ENCODE results near the gene CRAMP1. TPM values are rescaled to one million over a fixed set of nuclear protein-coding genes. Genes with fewer than 3 reads are reported as not detected.
"Not testable (repeated sequence)": the region's sequence is repeated elsewhere in the genome, so short reads cannot be mapped to it uniquely, and the experiment has no call there.

The CRAMP1 gene
- polyA plus RNA-seq, 5 donors = 19.7 to 27.7 (median 24.5) TPM

GRCh38 chr16:1712791-1713261 lies 100.7 kb downstream of the CRAMP1 start:
- no peak for DNase-seq

- DNase-seq = no peak
These were observed 101.2 kb downstream of the CRAMP1 start for GRCh38 chr16:1713331-1713730.

- DNase-seq = no peak
These were observed 101.8 kb downstream of the CRAMP1 start for GRCh38 chr16:1713933-1714332.

GRCh38 chr16:1715220-1715619 lies 103.1 kb downstream of the CRAMP1 start:
- no peak for DNase-seq

GRCh38 chr16:1718236-1718635 lies 106.1 kb downstream of the CRAMP1 start:
- DNase-seq = not testable (repeated sequence)

- DNase-seq = not testable (repeated sequence)
These were observed 107.5 kb downstream of the CRAMP1 start for GRCh38 chr16:1719559-1720229.

GRCh38 chr16:1721372-1721771 lies 109.2 kb downstream of the CRAMP1 start:
- no peak for DNase-seq

GRCh38 chr16:1723450-1724147 lies 111.4 kb downstream of the CRAMP1 start:
- no peak for DNase-seq

- no peak for DNase-seq
These were observed 112.3 kb downstream of the CRAMP1 start for GRCh38 chr16:1724491-1724890.

- DNase-seq = no peak
These were observed 114.7 kb downstream of the CRAMP1 start for GRCh38 chr16:1726661-1727502.

Other genes with a start within 250 kb of the CRAMP1 start
- 10 to 100 TPM; 16.5 to 25.1 (median 19.0) TPM for gene UNKL, start 197.7 kb upstream of the CRAMP1 start, polyA plus RNA-seq (ENCODE audit: insufficient read depth in 1 of 5, insufficient read length in 5 of 5, low replicate concordance in 1 of 5)
- 10 to 100 TPM; 10.7 to 16.2 (median 12.1) TPM for gene UQCC4, start 191.6 kb upstream of the CRAMP1 start, polyA plus RNA-seq (ENCODE audit: insufficient read depth in 1 of 5, insufficient read length in 5 of 5, low replicate concordance in 1 of 5)
- gene PERCC1, start 181.3 kb upstream of the CRAMP1 start, polyA plus RNA-seq (ENCODE audit: insufficient read depth in 1 of 5, insufficient read length in 5 of 5, low replicate concordance in 1 of 5) = 1 to 10 TPM in 4 of 5 donors, under 1 TPM in 1; 0.81 to 3.6 (median 3.2) TPM
- gene CCDC154, start 167.8 kb upstream of the CRAMP1 start, polyA plus RNA-seq (ENCODE audit: insufficient read depth in 1 of 5, insufficient read length in 5 of 5, low replicate concordance in 1 of 5) = 1 to 10 TPM; 4.0 to 10.0 (median 9.4) TPM
- 10 to 100 TPM; 21.5 to 42.1 (median 28.5) TPM for gene CLCN7, start 137.3 kb upstream of the CRAMP1 start, polyA plus RNA-seq (ENCODE audit: insufficient read depth in 1 of 5, insufficient read length in 5 of 5, low replicate concordance in 1 of 5)
- gene PTX4, start 123.4 kb upstream of the CRAMP1 start, polyA plus RNA-seq (ENCODE audit: insufficient read depth in 1 of 5, insufficient read length in 5 of 5, low replicate concordance in 1 of 5) = under 1 TPM in 2 of 5 donors, not detected in 3; 0.15 to 0.18 TPM
- 10 to 100 TPM; 18.0 to 51.4 (median 35.5) TPM for gene TELO2, start 119.0 kb upstream of the CRAMP1 start, polyA plus RNA-seq (ENCODE audit: insufficient read depth in 1 of 5, insufficient read length in 5 of 5, low replicate concordance in 1 of 5)
- 10 to 100 TPM; 15.3 to 25.1 (median 17.9) TPM for gene TMEM204, start 78.7 kb upstream of the CRAMP1 start, polyA plus RNA-seq (ENCODE audit: insufficient read depth in 1 of 5, insufficient read length in 5 of 5, low replicate concordance in 1 of 5)
- 10 to 100 TPM; 26.8 to 36.6 (median 28.8) TPM for gene IFT140, start 288 bp upstream of the CRAMP1 start, polyA plus RNA-seq (ENCODE audit: insufficient read depth in 1 of 5, insufficient read length in 5 of 5, low replicate concordance in 1 of 5)
- gene JPT2, start 65.9 kb downstream of the CRAMP1 start, polyA plus RNA-seq (ENCODE audit: insufficient read depth in 1 of 5, insufficient read length in 5 of 5, low replicate concordance in 1 of 5) = 10 to 100 TPM; 64.2 to 77.3 (median 73.7) TPM
- 10 to 100 TPM; 45.3 to 74.0 (median 61.9) TPM for gene MAPK8IP3, start 93.8 kb downstream of the CRAMP1 start, polyA plus RNA-seq (ENCODE audit: insufficient read depth in 1 of 5, insufficient read length in 5 of 5, low replicate concordance in 1 of 5)
- gene NME3, start 159.2 kb downstream of the CRAMP1 start, polyA plus RNA-seq (ENCODE audit: insufficient read depth in 1 of 5, insufficient read length in 5 of 5, low replicate concordance in 1 of 5) = 10 to 100 TPM; 16.6 to 56.6 (median 30.3) TPM
- 10 to 100 TPM in 1 of 5 donors, 1 to 10 TPM in 4; 6.7 to 10.5 (median 7.8) TPM for gene EME2, start 160.4 kb downstream of the CRAMP1 start, polyA plus RNA-seq (ENCODE audit: insufficient read depth in 1 of 5, insufficient read length in 5 of 5, low replicate concordance in 1 of 5)
- 10 to 100 TPM; 51.5 to 82.1 (median 57.4) TPM for gene MRPS34, start 160.8 kb downstream of the CRAMP1 start, polyA plus RNA-seq (ENCODE audit: insufficient read depth in 1 of 5, insufficient read length in 5 of 5, low replicate concordance in 1 of 5)
- gene SPSB3, start 170.2 kb downstream of the CRAMP1 start, polyA plus RNA-seq (ENCODE audit: insufficient read depth in 1 of 5, insufficient read length in 5 of 5, low replicate concordance in 1 of 5) = 10 to 100 TPM; 24.0 to 47.3 (median 35.9) TPM
- 10 to 100 TPM; 26.4 to 71.8 (median 40.8) TPM for gene NUBP2, start 170.6 kb downstream of the CRAMP1 start, polyA plus RNA-seq (ENCODE audit: insufficient read depth in 1 of 5, insufficient read length in 5 of 5, low replicate concordance in 1 of 5)
- 1 to 10 TPM; 1.1 to 4.2 (median 2.4) TPM for gene IGFALS, start 181.3 kb downstream of the CRAMP1 start, polyA plus RNA-seq (ENCODE audit: insufficient read depth in 1 of 5, insufficient read length in 5 of 5, low replicate concordance in 1 of 5)
- 10 to 100 TPM; 20.1 to 32.2 (median 26.6) TPM for gene HAGH, start 214.5 kb downstream of the CRAMP1 start, polyA plus RNA-seq (ENCODE audit: insufficient read depth in 1 of 5, insufficient read length in 5 of 5, low replicate concordance in 1 of 5)
- gene FAHD1, start 214.8 kb downstream of the CRAMP1 start, polyA plus RNA-seq (ENCODE audit: insufficient read depth in 1 of 5, insufficient read length in 5 of 5, low replicate concordance in 1 of 5) = 10 to 100 TPM; 16.2 to 25.2 (median 16.9) TPM